HG02763 (cell line): ENCODE results near the gene SUN3.
"Not testable (repeated sequence)": the region's sequence is repeated elsewhere in the genome, so short reads cannot be mapped to it uniquely, and the experiment has no call there.

Experiments
- ATAC-seq: cut with Tn5 transposase; IDR thresholded peaks from one replicate; pipeline ENCODE4 v1.9.1; 2021; ENCODE audit warnings: mild to moderate bottlenecking, moderate library complexity; ENCODE audit not compliant: unreplicated experiment

The SUN3 gene

DNA sequence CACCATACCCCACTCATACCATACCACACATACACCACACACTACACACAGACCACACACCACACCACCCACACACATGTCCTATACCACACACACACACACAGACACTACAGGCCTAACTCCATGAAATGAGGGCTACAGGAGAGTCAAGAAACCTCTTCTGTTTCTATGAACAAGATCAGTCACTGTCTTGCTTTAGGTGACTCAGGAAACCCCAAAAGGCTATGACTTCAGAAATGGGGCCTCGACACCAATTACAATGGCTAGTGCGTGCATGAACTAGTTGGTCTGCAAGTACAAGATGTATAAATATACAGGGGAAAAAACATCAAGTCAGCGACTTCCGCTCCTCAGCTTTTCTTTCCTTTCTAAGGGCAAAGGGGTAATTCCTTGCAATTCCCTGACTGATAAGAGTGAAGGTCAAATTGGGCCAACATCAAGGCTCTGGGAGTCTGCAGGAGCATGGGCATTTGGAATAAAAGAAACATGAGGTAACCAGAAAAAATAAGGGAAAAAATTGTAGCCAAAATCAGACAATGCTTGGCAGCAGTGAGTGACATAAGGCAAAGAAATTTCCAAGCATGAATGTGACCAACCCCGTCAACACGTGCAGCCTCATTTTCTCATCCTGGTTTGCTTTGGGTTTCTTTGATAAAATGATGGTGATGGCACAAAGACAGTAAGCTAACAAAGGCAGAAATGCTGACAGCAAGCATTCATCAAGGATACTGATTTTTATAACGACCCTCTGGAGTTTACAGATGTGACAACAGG lies 82.1 kb downstream of the SUN3 start:
- no peak for ATAC-seq

DNA sequence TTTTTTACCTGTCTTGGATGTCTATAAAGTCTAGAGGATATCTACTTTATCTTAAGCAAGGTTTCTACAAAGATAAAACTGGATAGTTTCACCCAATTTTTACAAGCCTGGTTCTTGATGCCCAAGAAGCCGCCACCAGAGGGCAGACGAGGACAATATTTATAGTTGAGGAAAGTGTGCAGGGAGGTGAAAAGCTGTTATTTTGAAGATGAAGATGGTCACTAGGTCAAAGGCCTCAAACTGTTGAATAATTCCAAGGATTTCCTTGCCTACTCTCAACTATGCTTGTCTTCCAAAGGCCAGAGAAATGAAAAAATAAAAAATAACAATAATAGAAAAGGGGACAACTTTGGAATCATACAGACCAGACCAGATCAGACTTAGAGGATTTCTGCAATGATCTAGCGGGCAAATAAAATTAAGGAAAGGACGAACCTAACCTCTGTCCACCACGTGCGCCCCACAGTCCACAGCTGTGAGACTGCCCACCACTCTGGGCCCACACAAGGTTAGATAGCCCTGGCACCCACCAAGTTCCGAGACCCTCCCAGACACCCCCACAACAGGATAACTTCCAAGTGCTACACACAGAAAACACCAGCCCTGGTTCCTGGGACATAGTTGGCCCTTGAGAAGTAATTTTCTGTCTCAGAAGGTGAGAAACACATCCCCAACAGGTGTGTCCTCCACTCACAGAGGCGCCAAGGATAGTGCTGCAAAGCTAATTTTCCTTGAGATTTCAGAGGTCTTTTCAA lies 83.5 kb downstream of the SUN3 start:
- no peak for ATAC-seq

DNA sequence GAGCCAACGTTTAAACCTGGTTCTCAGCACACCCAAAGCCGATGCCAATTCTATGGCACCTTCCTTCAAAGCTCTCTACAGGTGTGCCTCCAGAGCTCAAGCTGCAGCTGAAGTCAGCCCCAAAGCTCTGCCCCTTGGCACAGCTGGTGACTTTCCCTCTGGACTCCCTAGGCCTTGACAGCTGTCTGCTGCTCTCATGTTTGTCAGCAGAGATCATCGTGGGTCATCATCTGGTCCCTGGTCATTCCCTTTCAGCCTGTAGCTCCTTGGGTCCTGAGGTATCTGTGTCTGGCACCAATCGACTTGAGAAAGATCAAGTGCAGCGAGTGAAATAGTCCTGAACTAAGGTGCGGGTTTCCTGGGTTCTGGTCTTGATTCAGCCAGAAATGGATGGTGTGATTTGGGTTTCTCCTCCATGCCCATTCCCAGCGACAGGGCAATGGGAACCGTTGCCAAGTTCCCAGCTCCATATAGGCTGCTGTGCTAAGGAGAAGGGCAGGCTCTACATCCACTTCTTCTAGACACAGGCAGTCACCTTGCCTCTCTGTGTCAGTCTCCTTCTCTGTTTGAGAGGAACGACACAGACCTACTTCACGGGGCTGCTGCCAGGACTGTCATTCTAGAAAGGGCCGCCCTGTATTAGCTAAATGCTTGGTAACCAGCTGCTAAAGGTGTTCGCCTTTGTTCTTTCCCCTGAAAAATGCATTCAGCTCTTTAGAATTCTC lies 84.2 kb downstream of the SUN3 start:
- no peak for ATAC-seq

DNA sequence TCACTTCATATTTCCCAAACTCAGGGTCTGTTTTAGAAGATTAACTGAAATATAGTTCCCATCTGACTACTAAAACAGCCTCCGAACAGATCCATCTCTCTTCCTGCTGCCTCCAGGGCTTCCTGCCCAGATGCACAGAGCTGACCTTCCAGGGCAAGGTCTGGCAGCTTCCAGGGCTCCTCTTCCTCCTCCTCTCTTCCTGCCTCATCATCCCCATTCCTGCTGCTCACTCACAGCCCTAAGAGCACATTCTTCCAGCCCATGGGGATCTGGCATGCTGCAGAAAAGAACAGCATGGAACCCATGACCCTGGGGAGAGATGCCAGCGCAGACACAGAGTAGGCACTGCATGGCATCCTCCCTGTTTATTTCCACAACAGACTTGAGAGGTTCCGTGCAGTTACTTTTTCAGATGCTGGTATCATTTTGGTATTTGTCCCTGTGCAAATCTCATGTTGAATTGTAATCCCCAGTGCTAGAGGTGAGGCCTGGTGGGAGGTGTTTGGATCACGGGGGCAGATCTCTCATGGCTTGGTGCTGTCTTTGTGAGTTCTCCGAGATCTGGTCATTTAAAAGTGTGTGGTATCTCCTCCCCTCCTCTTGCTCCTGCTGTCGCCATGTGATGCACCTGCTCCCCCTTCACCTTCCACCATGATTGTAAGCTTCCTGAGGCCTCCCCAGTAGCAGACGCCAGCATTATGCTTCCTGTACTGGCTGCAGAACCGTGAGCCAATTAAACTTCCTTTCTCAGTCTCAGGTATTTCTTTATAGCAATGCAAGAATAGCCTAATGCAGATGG lies 85.0 kb downstream of the SUN3 start:
- ATAC-seq, result no peak

DNA sequence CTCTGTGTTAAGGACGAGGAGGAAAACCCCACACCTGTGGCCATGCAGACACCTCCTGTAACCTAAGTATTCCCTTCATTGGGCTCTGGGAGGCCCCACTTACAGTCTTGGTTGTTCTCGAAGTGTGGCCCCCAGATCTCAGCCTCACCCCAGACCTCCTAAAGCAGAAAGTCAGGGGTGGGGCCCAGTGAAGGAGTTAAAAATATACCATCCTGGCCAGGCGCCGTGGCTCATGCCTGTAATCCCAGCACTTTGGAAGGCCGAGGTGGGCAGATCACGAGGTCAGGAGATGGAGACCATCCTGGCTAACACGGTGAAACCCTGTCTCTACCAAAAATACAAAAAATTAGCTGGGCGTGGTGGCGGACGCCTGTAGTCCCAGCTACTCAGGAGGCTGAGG lies 86.3 kb downstream of the SUN3 start:
- not testable (repeated sequence) for ATAC-seq

DNA sequence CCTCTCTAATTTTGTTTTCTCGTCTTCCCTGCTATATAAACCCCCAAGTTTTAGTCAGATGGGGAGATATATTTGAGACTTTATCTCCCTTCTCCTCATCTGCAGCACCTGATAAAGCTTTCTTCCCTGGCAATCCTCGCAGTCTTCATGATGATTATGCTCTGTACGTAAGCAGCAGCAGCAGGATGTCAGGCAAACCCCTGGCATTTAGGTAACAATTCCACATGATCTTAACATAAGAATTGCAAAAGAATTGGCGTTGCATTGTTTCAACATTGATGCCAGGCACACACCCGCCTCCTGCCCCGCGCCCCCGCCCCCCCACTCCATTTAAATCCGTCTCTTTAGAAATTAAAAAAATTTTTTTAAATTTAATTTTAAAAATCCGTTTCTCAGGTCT lies 86.8 kb downstream of the SUN3 start:
- ATAC-seq, result no peak

DNA sequence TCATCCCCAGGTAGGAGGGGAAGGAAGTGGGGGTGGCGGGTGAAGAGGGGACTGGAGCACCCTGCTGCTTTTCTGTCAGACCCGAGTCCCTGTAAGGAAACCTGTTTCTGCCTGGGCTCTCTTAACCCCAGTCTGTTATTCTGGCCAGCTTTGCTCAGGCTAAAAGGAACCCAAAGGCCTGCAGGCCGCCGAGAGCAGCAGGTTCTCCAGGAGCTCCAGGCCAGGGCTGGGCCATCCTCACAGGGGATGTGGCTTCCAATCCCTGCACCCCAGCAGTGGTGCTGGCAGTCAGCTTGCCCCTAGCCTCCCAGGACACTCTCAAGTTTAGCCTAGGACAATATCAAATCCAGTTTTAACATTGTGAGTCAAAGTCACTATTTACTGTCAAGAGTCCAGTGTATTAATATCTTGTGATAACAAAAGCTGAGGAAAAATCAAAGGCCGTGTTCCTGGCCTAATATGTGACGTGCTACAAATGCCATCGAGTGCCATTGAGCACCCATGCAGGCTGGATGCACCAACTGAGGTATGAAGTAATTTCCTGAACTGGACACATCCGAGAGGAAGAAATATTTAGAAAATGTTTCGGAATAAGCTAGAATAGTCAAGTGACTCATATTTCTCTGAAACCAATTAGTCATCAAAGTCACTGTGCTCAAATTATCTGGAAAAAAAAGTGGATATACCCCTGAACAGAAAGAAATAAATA lies 87.6 kb downstream of the SUN3 start:
- no peak for ATAC-seq

DNA sequence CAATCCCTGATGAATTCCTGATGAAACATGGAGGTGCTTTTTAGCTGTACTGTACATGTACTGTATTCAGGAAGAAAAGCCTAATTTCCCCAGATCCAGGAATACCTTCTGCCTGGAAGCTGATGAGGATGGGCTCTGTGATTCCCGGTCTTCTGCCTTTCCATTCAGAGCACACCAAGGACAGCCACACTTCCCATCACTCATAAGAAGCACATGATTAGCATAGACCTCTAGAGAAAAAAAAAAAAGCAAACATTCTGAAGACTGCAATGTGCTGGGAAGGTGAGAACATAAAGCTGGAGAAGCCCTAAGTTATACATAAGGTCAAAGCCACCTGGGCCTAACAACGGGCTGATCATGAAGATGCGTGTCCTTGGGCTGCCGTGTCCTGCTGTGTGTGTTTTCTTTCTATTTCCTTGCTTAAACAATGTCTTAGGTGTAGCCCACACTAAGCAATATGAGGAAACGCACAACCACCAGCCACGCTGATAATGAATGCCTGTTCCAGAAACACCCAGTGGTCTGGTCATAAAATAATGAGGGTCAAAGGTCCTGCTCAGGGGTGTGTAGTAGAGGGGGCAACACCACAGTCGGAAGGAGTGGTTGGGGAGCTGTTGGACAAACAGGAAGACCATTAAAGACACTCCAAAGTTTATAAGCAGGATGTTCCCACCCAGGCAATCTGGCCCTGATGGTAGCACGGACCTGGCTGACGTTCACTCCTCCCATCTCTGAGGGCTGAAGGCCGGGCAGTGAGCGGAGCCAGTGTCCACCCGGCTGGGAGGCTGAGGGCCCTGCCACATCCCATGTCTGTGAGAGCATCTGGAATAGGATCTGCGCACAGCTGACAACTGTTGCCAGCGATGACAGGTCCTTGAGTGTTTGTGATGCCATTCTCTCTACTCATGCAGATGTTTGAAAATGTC lies 88.6 kb downstream of the SUN3 start:
- ATAC-seq, result no peak

DNA sequence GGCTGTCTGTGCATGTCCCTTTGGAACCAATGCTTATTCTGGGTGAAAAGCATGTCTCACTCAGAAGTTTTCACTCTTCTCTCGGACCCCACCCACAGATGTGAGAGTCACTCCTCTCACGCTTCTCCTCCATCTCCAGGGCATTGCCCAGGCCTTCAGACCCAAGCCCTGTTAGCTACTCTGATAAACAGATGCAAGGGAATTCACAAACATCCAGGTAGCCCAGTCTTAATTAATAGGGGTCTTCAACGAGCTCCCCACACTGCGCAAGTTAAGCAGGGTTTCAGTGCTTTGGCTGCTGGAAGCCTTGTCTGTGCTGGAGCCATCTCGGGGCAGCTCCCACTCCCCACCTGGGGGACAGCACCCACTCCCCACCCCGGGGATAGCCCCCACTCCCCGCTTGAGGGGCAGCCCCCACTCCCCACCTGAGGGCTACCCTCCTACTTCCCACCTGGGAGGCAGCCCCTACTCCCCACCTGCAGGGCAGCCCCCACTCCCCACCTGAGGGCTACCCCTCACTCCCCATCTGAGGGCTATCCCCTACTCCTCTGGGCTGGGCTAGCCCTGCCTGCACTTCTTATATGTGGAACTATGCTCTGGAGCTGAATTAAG lies 89.4 kb downstream of the SUN3 start:
- ATAC-seq, result no peak

DNA sequence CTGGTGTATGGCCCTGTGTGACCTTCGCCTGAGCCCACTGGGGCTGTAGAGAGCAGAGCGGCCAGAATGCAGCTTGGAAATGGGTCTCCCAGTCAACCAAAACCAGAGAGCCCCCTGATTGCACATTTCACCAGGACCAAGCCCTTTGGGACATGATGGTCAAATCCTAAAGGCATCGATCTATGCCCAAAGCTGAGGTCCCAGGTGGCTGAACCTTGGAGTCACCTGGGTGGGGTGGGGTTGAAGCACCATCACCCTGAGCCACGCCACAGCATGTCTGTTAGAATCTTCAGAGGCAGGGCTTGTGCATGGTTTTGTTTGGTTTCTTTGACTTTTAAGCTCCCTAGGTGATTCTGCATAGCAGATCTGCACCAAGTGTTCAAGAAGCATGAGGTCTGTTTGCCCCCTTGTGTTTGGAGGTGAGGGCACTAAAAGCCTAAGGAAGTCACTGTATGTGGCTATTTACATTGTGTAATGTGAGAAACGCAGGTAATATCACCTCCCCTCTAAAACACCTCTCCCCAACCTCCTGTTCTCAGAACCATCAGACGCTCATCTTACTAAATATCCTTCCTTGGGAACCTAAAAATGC lies 90.2 kb downstream of the SUN3 start:
- ATAC-seq, result no peak

DNA sequence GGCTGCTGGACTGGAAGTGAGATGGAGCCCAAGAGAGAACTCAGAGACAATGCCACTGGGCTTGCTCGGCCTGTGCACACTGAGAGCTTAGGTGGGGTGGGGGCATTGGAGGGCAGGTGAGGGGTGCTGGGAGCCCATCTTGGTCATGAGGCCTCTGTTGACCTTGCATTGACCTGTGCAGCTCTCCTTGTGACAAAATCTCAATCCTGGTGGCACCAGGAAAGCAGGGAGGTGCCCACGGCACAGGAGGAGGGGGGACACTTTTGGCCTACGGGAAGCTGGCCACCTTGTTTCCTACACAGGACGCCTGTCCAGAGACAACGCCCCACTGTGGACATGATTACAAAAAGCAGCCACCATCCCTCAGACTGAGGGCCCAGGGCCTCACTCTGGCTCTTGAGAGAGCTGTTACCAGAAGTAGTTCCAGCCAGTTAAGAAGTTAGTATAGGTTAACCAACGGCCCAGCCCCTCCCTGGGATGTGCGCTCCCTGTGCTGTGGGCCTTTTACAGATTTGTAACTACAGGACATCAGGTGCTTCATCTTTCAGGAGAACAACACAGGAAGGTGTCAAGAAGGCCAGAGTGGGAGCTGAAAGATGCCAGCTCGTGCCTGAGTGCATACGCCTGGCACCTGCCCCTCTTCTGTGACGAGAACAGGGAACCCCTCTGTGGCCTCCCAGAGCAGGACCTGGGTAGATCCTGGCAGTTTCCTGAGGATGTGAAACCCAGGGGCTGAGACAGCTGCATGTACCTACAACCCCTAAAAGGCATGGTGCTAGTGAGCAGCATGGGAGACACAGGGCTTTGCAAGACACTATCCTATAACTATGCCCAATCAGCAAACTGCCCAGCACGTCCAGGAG lies 91.0 kb downstream of the SUN3 start:
- ATAC-seq, result peak; percentile 60
